C1 segment of cervical spinal cord (tissue), 14 donors: ENCODE data around the gene TM7SF2.
"Not testable (repeated sequence)": the region's sequence is repeated elsewhere in the genome, so short reads cannot be mapped to it uniquely, and the experiment has no call there.

Experiments used
- DNase-seq, 14 donors: peaks; one replicate each; lab custom pipeline; 2025; lab: John Stamatoyannopoulos, UW

TM7SF2 gene

DNA sequence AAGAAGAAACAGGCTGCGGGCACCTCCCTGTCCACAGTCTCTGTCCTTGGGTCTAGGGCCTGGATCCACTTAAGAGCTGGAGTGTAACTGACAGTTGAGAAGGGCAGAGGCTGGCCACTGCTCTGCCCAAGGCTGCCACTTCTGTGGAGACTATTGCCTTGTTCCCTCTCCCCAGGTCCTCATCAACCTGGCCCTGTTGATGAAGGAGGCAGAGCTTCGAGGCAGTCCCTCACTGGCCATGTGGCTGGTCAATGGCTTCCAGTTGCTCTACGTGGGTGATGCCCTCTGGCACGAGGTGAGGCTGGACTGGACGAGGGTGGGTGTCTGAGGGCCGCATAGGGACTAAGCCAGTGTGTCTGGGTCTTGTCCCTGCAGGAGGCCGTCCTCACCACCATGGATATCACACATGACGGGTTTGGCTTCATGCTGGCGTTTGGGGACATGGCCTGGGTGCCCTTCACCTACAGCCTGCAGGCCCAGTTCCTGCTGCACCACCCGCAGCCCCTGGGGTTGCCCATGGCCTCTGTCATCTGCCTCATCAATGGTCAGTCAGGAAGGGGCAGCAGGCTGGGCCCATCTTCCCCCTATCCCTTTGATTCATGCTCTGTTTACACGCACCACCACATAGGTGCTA is 3.0 kb downstream of the TM7SF2 start:
- no peak for DNase-seq

DNA sequence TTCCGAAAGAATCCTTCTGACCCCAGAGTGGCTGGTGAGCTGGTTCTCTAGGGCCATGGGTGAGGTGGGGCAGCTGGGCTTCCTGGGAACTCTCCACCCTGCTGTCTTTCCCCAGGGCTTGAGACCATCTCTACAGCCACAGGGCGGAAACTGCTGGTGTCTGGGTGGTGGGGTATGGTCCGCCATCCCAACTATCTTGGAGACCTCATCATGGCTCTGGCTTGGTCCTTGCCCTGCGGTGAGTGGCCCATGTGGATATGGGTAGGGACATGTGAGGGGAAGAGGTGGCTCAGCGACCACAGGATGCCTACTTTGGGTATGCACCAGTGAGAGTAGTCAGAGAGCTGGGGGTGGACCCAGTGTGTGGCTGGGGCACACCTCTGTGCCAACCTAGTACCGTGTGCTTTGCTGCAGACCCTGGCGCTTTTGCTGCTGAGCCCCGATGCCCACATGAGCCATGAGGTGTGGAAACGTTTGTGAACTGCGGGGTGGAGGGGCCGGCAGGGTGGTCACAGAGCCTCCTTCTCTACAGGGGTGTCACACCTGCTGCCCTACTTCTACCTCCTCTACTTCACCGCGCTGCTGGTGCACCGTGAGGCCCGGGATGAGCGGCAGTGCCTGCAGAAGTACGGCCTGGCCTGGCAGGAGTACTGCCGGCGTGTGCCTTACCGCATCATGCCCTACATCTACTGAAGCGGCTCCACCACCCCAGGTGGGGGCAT is 3.9 kb downstream of the TM7SF2 start:
- DNase-seq: no peak

DNA sequence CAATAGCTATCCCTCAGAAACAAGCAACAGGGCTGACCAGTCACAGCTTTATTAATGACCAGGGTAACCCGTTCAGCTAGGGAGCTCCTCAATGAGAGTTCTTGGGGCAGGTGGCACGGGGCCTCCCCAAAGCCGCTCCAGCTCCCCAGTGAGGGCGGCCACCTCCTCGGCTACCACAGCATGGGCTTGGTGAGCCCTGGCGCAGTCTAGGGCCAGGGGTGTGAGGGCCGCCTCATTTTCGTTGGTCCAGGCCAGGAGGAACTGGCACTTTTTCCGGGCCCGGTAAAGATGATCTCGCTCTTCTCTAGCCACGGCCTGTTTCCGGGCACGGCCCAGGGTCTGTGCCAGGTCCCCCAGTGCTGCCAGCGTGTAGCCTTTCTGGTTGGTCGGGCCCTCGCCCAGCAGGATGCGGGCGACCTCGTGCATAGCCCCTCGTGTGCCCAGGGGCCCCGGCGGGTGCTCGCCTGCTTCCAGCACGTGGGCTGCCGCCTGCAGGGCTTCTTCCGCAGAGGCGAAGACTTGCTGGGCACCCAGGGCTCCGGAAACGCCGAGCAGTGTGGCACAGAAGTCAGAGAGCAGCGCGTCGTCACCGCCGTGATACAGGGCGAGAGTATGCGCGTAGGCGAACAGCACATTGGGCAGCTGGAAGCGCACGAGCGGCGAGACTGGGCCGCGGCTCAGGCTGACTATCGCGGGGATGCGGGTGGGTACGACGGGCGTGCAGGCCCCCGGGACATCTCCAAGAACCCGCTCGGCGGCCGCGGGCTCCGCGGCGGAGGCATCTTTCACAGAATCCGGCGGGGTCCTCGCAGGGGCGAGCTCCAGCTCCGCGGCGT is 4.9 kb downstream of the TM7SF2 start:
- peak in 2 of 14 donors; percentile 46 to 57 for DNase-seq

DNA sequence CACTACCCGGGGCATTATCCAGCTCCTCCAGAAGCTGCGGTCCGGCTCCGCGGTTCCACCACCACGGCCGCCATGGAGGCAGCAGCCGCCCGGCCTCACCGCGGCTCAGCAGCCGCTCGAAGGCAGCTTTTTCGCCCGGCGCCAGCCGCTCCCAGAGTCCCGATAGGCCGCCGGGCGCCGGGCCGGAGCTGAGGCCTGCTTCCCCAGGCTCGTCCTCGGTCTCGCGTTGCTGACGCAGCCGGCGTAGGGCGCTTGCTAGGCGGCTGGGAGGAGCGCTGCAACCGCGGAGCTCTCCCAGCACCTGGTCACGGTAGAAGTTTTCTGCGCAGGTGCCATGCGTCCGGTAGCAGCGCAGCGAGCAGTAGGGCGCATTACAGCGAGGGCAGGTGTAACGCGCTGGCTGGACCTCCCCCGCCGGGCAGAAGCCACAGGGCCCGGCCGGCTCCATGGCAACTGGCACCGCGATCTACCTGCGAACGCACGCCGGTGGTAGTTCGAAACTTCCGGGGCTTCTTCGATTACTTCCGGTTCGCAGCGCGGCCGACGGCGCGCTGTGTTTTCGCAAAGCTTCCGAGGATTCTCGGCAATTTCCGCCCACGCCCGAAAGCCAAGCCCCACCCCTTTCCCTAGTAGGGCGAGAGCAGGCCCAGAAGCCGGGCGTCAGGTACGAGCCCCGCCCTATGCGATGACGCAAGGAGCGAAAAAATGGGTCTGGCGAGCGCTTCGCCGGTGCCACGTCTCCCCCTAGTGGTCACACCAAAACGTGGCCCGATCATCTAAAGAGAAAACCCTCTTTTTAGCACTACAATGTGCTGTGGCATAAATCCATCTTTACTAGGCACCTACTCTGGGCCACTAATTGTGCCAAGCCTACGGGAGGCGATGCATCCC is 5.8 kb downstream of the TM7SF2 start, which contains the start of gene ZNHIT2:
Gene ZNHIT2, minus strand, starts transcription at position 496 of the 891 bp plus-strand sequence. Its CDS starts 48 bp downstream, at position 448.
- peak; percentile 69 to 99 (median 96) for DNase-seq

DNA sequence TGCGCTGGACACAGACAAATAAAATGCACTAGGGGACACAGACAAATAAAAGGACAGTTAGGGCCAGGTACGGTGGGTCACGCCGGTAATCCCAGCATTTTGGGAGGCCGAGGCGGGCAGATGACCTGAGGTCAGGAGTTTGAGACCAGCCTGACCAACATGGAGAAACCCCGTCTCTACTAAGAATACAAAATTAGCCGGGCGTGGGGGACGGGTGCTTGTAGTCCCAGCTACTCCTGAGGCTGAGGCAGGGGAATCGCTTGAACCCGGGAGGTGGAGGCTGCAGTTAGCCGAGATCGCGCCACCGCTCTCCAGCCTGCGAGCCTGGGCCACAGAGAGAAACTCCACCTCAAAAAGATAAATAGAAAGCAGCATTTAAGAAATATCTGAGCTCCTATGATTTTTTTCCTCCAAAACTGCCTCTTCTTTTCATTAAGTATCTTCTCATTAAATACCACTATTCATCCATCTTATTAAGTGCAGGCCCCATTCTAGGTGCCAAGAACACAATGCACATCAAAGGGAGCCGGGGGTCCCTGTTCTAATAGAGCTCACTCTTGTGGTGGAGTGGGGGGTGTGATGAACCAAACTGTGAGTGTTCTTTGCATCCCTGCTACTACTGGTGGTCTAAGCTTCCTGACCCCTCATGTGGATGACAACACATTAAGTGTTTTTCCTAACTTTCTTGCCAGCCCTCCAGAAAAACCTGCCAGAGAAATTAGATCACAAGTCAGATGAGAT is 6.6 kb downstream of the TM7SF2 start:
- DNase-seq: no peak

DNA sequence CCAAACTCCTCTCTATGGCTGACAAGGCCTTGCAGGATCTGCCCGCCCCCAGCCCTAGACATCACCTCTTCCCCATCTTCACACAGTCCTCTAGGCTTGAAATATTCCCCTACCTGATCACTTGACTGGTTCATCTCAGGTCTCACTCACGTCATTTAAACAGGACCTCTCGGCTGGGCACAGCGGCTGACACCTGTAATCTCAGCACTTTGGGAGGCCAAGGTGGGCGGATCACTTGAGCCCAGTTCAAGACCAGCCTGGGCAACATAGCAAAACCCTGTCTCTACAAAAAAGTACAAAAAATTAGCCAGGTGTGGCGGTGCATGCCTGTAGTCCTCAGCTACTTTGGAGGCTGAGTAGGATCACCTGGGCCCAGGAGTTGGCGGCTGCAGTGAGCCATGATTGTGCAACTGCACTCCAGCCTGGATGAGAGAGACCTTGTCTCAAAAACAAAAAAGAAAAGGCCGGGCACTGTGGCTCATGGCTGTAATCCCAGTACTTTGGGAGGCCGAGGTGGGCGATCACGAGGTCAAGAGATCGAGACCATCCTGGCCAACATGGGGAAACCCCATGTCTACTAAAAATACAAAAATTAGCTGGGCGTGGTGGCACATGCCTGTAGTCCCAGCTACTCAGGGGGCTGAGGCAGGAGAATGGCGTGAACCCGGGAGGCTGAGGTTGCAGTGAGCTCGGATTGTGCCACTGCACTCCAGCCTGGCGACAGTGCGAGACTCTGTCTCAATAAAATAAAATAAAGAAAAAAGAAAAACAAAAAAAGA is 7.4 kb downstream of the TM7SF2 start:
- not testable (repeated sequence) for DNase-seq

DNA sequence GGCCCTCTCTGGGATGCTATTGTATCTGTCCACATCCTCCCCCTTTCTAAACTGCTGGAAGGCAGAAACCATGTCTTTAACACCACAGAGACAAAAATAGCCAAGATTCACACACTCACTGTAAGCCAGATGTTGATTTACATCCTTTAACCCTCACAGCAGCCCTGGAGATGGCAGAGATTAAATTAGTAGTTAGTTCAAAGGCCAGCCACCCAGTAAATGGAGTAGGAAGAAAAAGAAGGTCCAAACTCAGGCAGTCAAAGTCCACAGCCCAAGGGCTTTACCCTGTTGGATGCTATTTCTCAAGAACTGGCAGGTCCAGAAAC is 8.0 kb downstream of the TM7SF2 start:
- DNase-seq: no peak

DNA sequence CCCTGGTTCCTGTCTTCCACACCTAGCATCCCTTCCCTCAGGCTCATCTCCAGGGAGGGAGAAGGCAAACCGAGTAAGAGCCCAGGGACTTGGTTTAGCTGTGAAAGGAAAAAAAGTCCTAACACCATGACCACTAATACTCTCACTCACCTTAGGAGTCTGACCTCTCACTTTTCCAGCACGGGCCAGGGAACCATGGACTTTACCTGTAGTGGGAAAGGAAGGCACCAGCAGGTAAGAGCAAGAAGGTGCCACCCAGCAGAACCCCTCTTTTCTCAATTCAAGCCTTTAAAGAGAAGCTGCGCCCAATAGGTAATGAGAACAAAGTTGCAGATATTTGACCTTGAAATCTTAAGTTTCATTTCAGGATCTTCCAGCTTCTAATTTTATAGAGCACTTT is 9.2 kb downstream of the TM7SF2 start:
- no peak for DNase-seq

DNA sequence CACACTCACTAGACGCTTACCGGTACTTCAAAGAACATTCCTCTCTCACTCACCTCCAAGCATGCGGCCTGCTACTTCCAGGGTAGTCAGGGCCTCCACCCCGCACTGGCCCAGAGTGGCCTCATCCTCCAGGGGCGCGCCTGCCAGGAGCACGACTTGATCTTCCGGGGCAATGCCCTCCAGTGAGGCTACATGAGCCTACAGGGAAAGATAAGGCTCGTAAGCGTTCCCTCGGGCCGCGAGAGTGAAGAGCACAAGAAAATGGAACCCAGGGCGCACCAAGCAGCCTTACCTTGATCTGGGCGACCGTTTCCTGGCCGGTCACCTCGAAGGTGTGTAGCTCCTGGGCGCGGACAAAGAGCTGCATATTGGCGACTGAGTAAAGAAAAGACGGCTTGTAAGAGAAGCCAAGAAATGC is 9.8 kb downstream of the TM7SF2 start:
- DNase-seq: no peak

DNA sequence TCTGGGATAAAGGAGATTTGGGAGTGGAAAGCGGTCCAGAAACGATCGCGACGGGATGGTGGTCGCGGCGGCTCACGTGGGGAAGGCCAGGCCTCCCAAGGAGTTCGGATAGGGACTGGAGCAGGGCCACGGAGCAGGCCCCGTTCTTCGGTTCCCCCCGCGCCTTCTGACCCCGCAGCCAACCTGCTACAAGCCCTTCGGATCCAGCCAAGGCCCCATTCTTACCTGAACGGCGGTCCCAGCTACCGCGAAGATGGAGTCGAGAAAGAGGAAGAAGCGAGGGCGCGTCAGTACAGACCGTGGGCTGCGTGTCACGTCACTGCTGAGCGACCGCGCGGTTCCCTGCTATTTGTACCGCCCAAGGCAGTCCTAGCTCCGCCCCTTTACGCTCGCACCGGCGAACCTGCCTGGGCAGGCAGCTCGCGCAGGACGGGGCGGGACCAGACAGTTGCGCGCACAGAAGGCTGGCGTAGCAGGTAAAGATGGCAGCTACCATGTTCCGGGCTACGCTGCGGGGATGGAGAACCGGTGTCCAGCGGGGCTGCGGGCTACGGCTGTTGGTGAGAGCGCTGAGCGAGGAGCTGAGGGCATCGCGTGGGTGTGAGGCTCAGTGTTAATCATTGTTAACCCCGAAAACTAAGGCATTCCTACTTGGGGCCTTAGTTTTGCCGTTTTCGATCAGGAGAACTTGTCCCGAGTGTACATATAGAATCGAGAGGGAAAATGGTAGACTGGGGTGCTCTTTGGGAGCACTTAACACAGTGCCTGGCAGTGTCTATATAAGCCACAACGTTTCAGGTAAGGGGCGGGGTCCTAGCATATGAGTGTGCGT is 10.4 kb downstream of the TM7SF2 start, which contains the start of the genes FAU and MRPL49:
Gene FAU, minus strand, starts transcription at position 270 of the 832 bp plus-strand sequence. CDS start 321 bp downstream, outside the sequence.
Gene MRPL49, plus strand, starts transcription at position 457 of the 832 bp plus-strand sequence. Its CDS starts 26 bp downstream, at position 483.
- peak; percentile 44 to 97 (median 90) for DNase-seq

DNA sequence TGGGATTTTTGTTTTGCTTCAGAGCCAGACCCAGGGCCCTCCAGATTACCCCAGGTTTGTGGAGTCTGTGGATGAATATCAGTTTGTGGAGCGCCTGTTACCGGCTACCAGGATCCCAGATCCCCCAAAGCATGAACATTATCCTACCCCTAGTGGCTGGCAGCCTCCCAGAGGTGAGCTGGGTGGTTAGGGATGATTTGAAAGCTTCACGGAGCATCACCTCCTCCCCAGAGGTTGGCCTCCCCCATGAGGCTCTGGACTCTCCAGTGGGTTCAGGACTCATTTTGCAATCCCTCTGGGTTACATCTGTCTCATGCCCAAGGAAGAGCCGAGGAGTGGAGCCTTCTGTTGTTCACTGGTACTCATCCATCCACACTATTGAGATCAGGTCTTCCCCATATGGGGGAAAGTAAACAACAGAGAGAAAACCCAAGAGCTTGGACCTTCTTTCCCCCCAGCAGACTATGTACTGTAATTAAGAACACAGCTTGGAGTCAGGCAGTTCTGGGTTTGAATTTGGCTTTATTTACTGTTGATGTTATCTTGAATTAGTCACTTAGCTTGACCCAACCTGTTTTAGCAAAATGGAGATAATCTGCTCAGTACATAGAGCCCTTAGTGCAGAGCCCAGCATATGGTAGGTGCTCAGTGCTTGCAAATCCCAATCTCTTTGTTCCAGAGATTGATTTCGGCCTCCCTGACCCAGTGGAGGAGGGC is 13.0 kb downstream of the TM7SF2 start:
- no peak for DNase-seq

DNA sequence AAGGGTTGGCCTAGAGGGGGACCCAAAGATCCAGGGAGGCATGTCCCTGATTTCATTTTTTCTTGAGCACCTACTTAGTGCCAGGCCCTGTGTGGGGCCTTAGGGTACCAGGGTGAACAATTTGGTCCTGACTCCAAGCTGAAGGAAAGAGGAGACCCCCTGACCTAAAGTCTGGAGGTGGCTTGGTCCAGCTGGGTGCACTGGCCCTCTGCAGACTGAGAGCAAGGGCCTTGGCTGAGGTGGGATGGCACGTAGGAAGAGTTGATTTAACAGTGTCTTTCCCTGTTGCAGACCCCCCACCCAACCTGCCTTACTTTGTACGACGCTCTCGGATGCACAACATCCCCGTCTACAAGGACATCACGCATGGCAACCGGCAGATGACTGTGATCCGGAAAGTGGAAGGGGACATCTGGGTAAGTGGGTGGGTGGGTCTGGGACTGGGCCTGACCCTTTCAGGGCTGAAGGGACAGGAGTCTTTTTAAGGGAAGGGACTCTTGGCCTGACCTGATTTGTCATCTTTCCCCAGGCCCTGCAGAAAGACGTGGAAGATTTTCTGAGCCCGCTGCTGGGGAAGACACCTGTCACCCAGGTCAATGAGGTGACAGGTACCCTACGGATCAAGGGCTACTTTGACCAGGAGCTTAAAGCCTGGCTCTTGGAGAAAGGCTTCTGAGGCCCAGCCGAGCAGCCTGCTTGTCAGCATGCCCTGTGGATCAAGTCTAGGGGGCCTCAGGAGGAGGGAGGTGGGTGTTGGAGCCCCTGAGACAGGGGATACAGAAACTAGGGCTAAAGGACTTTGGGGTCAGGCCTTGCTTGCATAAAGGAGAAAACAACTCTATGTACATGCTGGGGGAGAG is 13.8 kb downstream of the TM7SF2 start:
- no peak for DNase-seq

DNA sequence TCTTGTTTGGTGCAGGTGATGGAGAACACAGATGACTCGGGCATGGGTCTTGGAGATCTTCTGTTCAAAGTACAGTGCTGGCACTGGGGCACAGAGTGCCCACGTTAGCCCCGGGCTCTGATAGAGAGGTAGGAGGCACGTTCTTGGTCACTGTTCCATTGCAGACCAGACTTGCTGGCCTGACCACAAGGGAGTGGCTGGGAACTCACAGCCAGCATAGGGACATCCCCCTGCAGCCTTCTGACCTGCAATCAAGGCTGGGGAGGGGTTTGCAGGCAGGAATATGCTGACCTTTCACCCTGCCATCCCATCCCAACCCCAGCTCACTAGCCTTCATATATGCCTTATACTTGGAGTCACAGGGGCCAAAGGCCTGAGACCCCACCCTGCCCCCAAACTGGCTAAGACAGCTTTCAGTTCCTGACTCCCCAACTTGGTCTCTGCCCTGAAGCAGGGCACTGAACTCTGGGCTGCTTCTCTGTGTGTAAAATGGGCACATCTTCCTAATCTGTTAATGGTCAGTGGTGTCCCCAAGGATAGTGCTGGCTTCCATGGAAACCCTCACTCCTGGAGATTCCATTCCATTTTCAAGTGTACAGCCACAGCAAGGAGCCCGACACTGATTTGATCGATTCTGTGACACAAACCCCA is 15.1 kb downstream of the TM7SF2 start:
- DNase-seq: no peak

DNA sequence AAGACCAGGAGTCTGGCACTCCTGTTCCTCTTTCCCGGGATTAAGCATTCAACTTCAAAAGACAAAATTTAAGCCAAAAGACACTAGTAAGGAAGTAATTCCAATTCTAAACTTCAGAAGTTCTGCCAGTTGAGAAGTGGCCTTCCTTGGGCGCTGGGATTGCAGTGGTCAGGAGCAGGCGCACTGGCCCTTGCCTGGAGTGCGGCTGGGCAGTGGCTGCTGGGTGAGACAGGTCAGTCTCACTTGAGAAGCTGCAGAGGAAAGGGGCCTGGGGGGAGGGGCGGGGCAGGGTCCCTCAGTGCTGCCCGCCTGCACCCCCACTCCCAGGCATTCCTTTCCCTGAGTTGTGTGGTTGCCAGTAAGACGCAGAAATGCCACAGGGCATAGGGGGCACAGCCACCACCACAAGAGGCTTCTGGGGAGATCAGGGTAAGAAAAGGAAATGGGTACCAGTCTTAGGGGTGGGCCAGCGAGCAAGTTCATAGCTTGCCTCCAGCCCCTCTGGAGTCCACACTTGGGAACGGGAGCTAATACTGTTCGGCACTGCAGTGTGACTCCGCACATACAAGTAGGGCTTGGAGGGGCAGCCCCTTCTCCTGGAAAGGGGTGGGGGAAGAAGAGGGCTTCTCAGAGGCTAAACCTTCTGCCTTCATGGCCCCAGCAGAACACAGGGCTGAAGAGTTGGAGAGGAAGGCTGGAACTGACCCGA is 16.0 kb downstream of the TM7SF2 start:
- DNase-seq: no peak

DNA sequence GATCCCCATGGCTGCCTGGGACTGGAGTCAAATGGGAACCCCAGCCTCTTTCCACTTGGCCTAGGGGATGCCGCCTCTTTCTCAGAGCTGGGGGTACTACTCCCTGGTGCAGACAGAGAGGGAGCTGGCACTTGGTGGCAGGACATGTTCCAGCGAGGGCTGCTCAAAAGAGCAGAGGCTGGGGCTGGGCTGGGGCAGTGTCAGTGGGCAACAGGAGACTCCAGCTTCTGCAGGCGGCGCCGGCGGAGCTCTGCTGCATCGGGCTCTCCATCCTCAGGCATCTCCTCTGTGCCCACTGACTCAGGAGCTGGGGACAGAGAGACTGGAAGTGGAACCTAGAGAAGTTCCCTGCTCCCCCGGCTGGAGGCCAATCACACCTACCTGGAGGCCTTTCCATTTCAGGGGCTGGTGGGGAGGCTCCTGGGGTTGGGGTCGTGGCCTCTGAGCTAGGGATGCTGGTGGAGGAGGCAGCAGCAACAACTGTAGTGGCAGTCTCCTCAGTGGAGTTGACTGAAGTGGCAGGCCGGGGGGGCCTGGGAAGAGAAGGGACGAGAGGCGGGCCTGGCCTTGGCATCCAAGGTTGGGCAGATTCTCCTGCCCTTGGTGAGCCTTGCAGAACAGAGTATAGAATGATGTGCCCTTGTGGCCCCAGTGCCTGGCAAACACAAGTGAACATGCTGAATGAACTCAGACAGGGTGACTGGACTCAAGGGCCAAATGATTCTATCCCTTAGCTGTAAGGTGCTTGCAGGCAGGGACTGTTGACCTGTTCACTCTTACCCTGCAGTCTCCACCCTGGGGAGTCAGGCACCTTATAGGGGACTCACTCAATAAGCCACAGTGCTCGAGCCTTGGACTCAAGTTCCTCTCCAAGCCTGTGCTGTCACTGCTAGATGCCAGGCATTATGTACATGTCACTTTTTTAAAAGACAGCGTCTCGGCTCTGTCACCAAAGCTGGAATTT is 16.8 kb downstream of the TM7SF2 start:
- no peak for DNase-seq
